Stimulated activated CD4-positive, alpha-beta T cell treated with anti-CD3 and anti-CD28 coated beads, Interleukin-12 subunit alpha, Interleukin-12 subunit beta, amount 100 ng/mL, for 24 hours (primary cell): Measurements from ENCODE around the gene CCR9.

Experiments used
- DNase-seq, 2 experiments: peaks; one replicate each; pipeline ENCODE4 v3.0.0-alpha.2; 2020; ENCODE audit warnings: low read depth in 2 of 2

The CCR9 gene

DNA sequence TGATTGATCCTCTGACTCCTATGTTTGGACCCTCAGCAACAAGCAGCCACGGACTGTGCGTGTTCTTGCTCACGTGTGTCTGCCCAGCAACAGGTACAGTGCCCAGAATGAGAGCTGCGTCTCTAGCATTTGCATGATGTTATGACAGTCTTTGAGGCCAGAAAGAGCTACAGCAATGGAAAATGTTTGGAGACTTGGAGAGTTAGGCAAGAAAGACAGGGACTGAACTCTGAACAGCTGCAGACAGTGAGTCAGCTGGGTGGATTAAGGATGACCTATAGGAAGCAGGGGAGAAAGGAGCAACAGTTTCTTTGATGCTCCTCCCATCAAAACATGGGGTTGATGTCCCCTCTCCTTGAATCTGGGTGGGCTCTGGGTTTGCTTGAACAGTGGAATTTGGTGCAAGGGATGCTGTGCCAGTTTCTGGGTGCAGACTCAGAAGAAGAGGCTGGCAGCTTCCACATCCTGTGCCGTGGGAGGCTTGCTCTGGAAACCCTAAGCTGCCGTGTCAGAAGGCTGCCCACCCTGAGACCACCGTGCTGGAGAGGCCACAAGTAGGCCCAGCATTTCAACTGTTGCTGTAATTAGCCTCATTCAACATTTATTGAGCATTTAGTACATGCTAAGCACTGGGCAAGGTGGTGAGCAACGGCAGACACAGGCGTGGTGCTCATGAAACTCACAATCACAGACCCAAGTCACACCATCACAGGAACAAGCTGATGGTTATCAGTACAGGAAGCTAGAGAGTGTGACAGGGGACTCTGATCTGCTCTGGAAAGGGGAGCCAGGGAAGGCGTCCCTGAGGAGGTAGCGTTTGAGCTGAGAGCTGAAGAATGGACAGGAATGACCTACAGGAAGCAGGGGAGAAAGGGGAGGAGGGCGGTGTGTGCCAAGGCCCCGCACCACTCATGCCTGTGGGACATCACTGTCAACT lies 21.7 kb downstream of the CCR9 start:
- no peak for DNase-seq

DNA sequence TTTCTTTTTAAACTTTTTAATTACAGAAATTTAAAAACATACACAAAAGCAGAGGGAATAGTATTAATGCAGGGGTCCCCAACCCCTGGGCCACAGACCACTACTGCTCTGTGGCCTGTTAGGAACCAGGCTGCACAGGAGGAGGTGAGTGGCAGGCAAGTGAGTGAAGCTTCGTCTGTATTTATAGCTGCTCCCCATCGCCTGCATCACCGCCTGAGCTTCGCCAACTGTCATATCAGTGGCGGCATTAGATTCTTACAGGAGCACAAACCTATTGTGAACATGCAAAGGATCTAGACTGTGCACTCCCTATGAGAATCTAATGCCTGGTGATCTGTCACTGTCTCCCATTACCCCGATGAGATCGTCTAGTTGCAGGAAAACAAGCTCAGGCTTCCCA lies 22.4 kb downstream of the CCR9 start:
- DNase-seq, result no peak

DNA sequence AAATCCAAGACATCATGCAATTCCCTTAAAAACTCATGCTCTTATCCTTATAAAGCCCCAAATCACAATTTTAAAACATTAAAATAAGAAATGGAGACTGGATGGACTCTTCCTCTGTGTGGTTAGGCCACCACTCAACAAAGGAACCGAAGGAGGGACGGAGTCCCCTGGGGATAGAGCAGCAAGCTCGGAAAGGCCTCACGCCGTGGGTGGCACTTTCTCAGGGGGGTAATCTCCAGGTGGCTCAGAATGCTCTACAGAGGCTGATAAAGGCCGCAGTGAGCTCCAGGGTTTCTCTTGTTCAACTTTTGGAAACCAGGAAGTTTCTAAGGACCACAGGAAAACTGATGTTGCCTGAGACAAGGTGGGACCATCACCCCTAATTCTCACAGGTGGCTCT lies 23.2 kb downstream of the CCR9 start:
- DNase-seq, result no peak

DNA sequence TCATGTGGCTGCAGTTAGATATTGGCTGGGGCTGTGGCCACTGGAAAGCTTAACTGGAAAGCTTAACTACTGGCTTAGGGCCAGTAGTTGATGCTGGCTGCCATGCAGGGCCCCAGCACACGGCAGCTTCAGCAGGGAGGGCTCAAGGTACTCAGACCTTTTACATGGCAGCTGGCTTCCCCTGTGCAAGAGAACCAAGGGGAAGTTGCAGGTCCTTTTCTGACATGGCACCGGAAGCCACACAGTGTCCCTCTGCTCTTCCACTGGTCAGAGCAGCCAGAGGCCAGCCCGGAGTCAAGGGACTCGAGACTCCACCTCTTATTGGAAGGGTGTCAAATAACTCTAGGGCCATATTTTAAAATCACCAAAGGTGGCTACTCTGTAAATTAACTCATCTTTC lies 24.5 kb downstream of the CCR9 start:
- DNase-seq, result no peak

DNA sequence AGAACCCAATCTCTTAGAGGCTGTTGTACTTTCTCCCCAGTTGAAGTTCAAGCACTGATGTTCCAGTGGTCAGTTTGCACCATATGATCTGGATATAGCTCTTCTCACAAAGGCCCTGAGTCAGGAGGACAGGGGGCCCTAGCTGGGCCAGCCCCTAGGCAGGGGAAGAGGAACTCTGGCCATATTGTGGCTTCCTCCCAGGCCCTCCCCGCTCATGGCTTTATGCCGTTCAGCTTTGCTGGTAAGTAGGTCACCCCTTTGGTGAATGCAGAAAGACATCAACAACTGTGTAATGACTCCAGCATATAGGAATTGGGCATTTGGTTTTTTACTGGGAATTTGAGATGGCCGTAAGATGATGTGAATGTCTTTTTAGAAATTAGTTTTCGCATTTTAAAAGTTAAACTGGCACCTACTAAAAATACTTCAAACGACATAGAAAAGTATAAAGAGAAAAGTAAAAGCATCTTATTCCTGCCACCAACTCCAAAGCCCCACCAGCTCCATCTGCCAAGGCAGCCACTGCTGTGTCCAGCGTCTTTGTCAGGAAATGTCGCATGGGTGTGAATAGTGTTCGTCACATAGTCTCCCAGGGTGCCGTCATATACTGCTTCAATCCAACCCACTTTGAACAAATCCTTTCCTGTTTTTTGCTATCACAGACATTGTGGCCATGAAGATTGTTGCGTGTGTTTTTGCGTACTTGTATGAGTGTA lies 25.3 kb downstream of the CCR9 start:
- DNase-seq, result no peak

DNA sequence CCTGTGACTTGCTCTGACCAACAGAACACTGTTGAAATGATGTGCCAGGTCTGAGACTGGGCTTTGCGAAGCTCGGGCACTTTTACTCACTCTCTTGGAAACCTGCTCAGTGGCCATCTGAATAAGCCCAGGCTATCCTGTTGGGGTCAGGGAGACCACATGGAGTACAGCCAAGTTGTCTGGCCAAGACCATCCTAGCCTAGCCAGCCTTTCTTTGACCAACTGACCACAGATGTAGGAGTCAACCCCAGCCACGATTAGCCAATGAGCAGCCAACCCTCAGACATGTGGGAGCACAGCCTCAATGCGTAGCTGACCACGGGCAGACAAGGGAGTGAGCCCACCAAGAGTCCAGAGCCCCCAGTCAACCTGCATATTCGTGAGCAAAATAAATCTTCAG lies 26.1 kb downstream of the CCR9 start:
- DNase-seq, result no peak

DNA sequence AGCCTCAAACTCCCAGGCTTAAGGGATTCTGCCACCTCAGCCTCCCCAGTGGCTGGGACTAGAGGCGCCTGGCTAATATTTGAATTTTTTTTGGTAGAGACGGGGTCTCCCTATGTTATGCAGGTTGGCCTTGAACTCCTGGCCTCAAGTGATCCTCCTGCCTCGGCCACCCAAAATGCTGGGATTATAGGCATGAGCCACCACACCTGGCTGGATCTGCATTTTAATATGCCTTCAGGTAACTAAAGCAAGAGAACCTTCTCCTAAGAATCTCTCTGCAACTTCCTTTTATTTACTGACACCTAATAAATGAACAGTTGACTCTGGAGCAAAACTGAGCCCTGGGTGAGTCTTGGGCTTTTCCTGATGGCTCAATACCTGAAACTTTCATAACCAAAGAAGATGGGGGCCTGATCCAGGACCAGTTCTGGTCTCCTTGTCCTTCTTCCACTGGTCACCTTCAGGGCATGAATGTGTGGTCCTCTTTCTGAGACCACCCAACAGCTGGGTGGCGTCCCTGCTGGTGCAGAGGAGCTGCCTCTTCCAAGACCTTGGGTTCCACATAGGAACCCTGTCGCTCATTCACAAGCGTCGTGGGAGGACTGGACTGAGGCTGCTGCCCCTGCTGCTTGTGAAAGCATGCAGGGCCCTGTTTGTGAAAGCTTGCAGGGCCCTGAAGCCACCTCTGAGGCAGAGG lies 28.2 kb downstream of the CCR9 start:
- DNase-seq, result no peak

DNA sequence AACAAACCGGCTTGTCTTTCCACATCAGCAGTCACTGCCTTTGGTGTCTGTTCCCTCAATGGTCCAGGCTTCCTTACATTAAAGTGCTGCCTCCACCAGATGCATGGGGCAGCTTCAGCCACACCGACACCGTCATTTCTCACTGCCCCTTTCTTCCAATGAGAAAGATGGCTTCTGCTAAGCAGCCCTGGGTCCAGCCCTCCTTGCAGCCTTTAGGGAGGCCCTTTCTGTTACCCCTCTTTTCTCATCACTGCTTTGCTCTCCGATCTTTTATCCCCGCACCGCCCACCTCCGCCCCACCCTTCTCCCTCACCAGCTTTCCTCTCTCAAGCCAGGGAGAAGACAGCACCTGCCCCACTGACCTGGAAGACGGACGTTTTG lies 28.7 kb downstream of the CCR9 start:
- DNase-seq, result no peak

DNA sequence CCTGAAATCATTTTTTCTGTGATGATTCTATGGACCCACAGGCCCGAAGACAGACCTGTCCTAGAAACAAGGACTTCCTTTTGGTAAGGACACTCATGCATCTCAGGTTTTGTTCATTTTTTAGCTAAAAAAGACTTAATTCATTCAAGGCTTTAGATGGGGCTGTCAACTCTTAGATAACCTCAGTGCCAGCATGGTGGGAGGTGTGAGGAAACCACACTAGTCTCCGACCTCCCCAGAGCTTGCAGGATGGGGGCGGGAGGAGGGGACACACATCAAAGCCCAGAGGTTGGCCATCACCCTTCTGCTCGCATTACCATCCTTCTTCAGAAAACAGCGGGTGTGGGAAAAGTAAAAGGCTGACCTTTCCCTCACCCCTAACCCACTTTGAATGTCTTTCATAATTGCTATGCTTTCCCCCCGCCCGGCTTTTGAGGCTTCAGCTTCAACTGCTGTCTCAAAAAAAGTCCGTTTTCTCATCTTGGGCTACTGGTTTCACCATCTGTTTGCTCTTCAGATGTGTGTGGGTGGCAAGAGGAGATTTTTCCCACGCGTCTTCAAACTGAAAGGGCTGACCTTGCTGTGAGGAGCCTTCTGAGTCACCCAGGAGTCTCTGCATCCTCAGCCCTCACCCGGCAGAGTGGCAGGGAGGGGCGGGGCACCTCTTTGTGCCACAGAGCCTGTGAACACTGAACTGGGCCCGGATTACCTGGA lies 29.3 kb downstream of the CCR9 start:
- peak; percentile 59 to 77 for DNase-seq

DNA sequence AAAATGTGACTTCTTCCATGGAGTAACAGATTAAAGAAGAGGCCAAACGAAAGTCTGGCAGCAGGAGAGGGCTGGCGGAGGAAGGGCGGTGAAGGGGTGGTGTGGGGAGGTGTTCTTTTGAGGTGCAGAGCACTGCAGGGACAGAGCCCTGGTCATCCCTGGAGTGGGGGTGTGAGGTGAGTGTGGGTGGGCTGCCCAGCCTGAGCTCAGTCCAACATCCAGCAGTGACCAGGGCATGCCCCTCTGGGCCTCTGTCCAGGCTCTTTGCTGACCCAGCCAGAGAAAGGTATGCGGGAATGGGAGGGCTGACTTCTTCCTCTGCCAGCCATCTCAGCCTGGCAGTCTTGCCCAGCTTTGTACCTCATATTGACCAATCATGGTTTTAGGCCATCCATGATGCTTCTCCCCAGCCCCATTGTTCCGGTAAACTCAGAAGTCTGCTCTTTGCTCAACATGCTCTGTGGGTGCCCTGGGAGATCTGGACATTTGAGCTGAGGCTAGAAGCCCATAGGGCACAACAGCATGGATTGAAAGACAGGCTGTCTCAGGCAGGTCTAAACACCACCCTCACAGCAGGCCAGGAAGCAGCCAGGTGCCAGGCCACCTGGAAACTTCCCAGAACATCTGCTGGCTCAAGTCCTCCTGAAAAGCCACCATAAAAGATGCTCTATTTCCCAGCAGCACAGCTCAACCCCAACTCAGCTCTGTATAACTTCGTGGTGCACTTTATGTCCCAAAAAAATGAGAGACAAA lies 31.0 kb downstream of the CCR9 start:
- no peak for DNase-seq

DNA sequence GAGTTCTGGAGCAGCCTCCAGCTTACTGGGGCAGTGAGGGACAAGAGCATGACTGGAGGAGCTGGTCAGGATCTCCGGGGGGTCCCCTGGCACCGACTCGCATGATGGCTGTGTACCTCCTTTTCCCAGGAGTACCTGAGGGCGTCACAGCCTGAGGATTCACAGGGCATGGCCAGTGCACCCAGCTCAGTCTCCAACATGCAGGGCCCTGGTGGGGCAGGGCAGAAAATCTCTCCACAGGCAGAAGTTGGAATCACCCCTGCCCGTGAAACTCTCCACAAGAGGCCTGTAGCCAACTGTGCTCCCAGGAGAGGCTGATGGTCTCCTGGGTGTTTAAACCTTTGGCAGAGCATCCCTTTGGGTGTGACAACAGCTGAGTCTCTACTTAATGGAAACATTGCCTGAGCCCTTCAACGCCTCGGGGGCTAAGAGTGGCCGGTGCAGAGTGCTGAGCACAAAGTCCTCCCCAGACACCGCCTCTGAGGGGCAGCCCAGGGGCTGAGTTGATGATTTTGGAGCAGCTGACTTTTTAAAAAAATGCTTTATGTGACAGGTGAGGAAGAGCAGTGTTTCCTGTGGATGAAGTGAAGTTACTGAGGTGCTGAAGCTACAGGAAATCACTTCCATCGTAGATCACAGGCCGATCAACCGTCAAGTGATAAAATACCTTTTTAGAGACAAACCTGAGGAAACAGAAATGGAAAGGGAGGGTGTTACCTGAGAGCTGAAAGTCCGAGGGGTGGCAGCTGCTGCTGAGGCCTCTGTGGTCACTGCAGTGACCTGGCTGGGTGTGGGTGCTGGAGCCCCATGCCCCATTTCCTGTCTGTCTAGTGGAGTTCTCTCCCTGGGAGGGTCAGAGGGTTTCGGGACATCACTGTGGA lies 35.1 kb downstream of the CCR9 start:
- no peak for DNase-seq

DNA sequence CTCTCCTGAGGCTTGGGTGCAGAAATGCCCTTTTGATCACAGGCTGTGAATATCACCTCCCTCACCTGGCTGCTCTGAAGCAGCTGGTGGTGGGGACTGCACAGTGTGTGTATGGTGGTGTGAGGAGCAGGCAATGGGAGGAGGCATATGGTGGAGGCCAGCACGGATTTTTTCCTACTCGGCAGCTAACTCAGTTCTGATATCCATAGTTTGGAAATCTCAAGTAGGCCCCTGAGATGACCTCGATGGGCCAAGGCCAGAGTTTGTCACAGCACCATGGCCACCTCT lies 35.6 kb downstream of the CCR9 start:
- no peak for DNase-seq

DNA sequence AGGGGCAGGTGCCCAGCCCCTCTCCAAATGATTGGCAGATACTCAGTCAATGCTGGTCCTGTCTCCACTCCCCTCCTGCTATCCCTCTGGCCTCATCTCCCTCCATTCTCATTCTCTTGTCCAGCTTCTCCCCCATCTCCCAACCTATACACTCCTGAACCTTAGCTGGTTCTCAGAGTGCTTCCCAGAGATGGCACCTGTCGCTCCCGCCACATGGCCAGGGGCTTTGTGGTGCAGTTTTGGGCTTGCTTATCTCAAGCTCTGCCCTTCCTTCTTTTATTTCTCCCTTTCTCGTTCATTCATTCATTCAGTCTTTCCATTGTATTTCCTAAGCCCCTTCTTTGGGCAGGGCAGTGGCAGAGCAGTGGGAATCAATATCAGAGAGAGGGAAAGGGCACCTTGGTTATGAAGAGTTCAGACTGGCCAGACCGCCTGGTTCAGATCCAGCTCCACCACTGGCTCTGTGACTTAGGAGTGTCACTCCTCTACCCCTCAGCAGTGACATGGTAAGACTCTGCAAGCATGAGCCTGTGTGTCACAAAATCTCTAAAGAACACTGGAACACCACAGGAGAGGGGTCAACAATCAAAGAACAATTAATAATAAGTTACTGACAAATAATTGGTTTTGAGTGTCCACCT lies 36.7 kb downstream of the CCR9 start:
- no peak for DNase-seq

DNA sequence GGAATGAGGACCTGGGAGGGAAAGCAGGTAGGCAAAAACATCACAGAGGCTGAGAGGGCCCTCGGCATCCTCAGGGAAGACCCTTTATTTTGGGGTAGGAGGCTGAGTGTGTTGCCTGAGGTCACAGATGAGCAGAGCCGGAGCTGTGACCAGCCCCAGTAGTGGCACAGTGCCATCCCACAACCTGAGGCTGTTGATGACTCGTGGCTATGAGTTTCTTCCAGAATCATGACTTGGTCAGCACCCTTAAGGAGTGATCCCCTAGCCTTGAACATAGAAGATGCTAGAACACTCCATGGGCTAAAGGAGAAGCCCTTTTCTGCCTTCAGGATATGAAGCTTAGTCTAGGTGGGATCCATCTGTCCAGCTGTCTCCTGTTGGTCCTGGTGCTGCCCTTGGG lies 37.4 kb downstream of the CCR9 start:
- no peak for DNase-seq

DNA sequence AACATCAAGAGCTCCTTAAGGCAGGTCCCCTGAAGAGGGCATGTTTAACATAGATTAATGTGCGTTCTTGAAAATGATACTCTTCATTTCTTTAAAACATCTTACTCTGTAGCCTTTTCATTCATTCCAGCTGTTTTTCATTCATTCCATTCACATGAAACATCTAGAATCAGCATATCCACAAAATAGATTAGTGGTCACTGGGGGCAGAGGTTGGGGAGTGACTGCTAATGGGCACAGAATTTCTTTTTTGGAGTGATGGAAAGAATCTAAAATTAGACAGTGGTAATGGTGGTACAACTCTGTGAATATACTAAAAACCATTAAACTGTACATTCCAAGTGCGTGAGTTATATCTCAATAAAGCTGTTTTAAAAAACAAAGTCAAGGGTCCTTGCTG lies 41.5 kb downstream of the CCR9 start:
- no peak for DNase-seq

DNA sequence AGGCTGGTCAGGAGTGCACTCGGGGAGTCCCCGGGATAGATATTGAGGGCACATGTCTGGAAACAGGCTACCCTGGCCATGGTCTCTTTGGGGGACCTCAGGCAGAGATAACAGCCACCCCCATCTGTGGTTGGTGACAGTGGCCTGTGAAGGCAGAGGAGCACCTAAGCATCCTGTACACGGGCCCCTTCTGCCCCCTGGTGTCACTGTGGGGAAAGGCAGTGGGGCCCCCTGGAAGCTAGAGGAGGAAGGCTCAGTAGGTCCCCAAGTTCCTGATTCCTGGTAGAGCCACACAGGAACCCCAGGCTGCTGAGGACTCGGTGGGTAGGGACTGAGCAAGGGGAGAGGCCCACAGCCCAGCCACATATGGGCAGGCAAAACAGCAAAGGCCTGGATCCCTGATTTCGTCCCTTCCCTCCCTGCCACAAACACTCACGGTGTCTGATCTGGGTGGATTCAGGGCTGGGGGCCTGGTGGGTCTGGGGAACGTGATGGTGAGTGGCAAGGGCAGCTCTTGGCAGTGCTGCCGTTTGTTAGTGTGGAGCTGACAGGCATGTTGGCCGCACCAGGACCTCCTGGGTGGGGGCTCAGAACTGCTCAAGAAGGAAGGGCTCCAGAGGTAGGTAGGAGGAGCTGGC lies 42.8 kb downstream of the CCR9 start:
- peak; percentile 19 to 60 for DNase-seq

DNA sequence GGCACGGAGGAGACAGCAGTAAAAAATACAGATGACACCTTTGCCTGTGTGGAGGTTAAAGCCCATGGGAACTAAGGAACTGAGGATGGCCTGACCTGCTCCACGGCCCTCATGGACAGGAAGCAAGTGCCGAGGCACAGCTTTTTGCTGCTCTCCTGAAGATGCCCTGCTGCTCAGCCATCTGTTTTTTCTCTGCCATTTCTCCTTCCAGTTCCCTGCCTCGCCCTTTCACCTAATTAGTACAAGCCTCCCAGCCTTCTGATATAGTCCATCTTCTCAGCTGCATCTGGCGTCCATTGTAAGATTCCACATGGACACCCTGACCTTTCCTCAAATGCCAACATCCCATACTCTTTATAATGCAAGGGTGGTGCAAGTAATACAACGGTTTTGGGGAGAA lies 45.2 kb downstream of the CCR9 start:
- DNase-seq, result no peak

DNA sequence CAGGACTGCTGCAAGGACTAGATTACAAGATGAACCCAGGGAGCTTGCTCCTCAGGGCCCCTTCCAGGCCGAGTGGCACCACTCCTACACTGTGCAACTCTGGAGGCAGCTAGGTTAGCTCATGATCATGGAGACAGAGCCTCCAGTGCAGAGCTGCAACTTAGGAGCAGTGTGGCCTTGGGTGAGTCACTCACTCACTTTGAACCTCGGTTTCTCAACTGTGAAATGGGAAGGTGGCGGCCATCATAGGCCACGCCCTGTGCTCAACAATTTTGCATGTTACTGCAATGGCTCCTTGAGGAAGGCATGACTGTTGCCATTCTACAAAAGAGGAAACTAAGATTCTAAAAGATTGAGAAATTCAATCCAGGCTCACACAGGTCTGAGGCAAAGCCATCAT lies 45.8 kb downstream of the CCR9 start:
- DNase-seq, result no peak

DNA sequence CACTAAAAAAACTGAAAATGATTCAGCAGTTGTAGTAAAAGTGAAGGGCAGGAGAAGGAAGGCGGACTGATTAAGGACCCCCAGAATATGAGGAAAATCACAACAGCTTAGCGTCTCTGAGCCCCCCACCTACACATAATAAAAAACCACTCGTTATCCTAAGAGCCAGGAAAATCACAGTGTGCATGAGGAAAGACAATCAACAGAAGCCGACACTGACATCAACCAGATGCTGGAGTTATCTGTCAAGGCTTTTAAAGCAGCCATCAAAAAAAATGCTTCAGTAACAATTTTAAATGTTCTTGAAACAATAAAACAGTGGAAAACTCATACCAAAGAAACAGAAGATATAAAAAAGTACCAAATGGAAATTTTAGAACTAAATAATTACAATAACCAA lies 47.2 kb downstream of the CCR9 start:
- DNase-seq, result no peak

DNA sequence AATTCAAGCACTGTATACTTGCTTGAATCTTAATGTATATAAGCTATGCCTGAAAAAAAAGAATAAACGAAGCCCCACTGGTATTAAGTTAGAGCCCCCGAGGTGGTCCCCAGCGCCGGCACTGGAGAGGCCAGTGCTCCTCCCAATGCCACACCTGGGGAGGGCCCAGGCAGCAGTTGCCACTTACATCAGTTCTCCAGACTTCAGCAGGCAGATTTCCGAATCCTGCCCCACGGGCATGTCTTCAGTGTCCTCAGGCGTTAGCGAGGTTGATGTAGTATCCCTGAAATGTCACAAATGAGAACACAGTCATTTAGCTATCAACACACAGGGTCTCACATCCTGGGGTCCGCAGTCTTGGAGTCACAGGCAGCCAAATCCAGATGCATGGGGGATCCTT lies 49.9 kb downstream of the CCR9 start:
- no peak for DNase-seq
